Stimulated activated CD4-positive, alpha-beta T cell treated with anti-CD3 and anti-CD28 coated beads, Interleukin-1b, Interleukin-23, amount 100 ng/mL, for 24 hours (primary cell): ENCODE results near the gene TRAF7.

ENCODE experiments used
- DNase-seq, 4 experiments: peaks; one replicate each; pipeline ENCODE4 v3.0.0-alpha.2; 2020; ENCODE audit warnings: low read depth in 4 of 4, low spot score in 1 of 4

Gene TRAF7

GRCh38 chr16:2180962-2181923, 25.7 kb downstream of the TRAF7 start:
- no peak for DNase-seq

GRCh38 chr16:2181952-2182351, 26.4 kb downstream of the TRAF7 start:
- DNase-seq, result no peak

GRCh38 chr16:2183671-2184070, 28.1 kb downstream of the TRAF7 start:
- no peak for DNase-seq

GRCh38 chr16:2184346-2184745, 28.8 kb downstream of the TRAF7 start:
- no peak for DNase-seq

- no peak for DNase-seq
Observed at GRCh38 chr16:2184962-2185361, 29.4 kb downstream of the TRAF7 start.

- DNase-seq, result no peak
Observed at GRCh38 chr16:2186064-2186463, 30.5 kb downstream of the TRAF7 start.

GRCh38 chr16:2186505-2186904, 30.9 kb downstream of the TRAF7 start:
- no peak for DNase-seq

GRCh38 chr16:2187212-2187611, 31.6 kb downstream of the TRAF7 start:
- DNase-seq, result no peak

GRCh38 chr16:2188395-2188794, 32.8 kb downstream of the TRAF7 start:
- no peak for DNase-seq

- DNase-seq, result no peak
Observed at GRCh38 chr16:2189252-2189893, 33.8 kb downstream of the TRAF7 start.

GRCh38 chr16:2190002-2190658, 34.5 kb downstream of the TRAF7 start:
- DNase-seq, result no peak

- DNase-seq, result no peak
Observed at GRCh38 chr16:2190659-2191445, 35.3 kb downstream of the TRAF7 start.

- DNase-seq, result no peak
Observed at GRCh38 chr16:2191446-2191706, 35.8 kb downstream of the TRAF7 start.

- no peak for DNase-seq
Observed at GRCh38 chr16:2194166-2194834, 38.7 kb downstream of the TRAF7 start.

- no peak for DNase-seq
Observed at GRCh38 chr16:2194852-2195321, 39.3 kb downstream of the TRAF7 start.

- DNase-seq, result no peak
Observed at GRCh38 chr16:2195322-2196161, 40.0 kb downstream of the TRAF7 start.

GRCh38 chr16:2196162-2196980, 40.8 kb downstream of the TRAF7 start, which contains the start of gene CASKIN1:
Gene CASKIN1, minus strand, starts transcription at chr16:2196605. Its CDS starts 173 bp downstream, at chr16:2196432.
- DNase-seq, result no peak

- no peak for DNase-seq
Observed at GRCh38 chr16:2196981-2197511, 41.5 kb downstream of the TRAF7 start.

- no peak for DNase-seq
Observed at GRCh38 chr16:2197765-2198164, 42.2 kb downstream of the TRAF7 start.
